ENCODE measurements around the gene FIZ1. TPM values are rescaled to one million over a fixed set of nuclear protein-coding genes. Genes with fewer than 3 reads are reported as not detected.

FIZ1 gene
- total RNA-seq, 4 donors from 2014 or later = 8.3 to 17.3 (median 11.4) TPM

- no peak for DNase-seq (ENCODE audit: extremely low spot score)
- WGBS = 63% methylated on average over 5 of the region's 5 CpGs
Observed at GRCh38 chr19:55645512-55645881, 46.2 kb upstream of the FIZ1 start.

DNA sequence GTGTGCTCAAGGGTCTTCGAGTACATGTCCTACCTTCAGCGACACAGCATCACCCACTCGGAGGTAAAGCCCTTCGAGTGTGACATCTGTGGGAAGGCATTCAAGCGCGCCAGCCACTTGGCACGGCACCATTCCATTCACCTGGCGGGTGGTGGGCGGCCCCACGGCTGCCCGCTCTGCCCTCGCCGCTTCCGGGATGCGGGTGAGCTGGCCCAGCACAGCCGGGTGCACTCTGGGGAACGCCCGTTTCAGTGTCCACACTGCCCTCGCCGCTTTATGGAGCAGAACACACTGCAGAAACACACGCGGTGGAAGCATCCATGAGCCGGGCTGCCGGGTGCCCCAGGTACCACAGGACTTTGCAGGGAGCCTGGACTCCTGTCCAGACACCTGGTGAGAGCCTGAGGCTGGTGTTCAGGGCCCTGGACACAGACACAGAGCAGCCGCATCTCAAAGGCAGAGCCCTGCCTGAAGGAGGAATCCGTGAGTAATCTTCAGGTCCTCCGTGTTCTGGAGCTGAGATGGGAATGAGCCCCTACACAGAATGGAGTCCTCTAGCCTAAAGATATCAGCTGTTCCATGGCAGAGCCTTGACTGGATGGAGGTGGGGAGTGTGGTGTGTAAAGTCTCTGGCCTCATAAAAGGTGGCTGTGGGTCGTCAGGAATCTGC lies 45.7 kb upstream of the FIZ1 start:
- H3K4me3 ChIP-seq = peak overlapping the region in 1 of 4 donors; percentile 74
- H3K9me3 ChIP-seq = no peaks in the 10 kb centered on the region
- H3K27ac ChIP-seq (replicated peaks in 1 of 4) = no peak overlapping the region
- no peaks in the 10 kb centered on the region for H3K27me3 ChIP-seq
- no peak for TF ChIP-seq EP300 (IDR thresholded peaks at IDR 0.05)
- TF ChIP-seq, protein P1, sequence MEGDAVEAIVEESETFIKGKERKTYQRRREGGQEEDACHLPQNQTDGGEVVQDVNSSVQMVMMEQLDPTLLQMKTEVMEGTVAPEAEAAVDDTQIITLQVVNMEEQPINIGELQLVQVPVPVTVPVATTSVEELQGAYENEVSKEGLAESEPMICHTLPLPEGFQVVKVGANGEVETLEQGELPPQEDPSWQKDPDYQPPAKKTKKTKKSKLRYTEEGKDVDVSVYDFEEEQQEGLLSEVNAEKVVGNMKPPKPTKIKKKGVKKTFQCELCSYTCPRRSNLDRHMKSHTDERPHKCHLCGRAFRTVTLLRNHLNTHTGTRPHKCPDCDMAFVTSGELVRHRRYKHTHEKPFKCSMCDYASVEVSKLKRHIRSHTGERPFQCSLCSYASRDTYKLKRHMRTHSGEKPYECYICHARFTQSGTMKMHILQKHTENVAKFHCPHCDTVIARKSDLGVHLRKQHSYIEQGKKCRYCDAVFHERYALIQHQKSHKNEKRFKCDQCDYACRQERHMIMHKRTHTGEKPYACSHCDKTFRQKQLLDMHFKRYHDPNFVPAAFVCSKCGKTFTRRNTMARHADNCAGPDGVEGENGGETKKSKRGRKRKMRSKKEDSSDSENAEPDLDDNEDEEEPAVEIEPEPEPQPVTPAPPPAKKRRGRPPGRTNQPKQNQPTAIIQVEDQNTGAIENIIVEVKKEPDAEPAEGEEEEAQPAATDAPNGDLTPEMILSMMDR (IDR thresholded peaks at IDR 0.05) = no peak
- no peak for TF ChIP-seq POLR2A (IDR thresholded peaks at IDR 0.05; ENCODE audit: low read depth)
- TF ChIP-seq POLR2AphosphoS5 (IDR thresholded peaks at IDR 0.05) = no peak
- intact Hi-C loops (cut with DNase I) = no loop called here
- peaks cover 0 to 18% (median 12%) of the 10 kb centered on the region in 4 donors for H3K36me3 ChIP-seq
- H3K4me1 ChIP-seq = peaks cover 53 to 82% (median 80%) of the 10 kb centered on the region in 4 donors
- WGBS = 86% methylated on average over 27 of the region's 28 CpGs
- no peak for DNase-seq (ENCODE audit: extremely low spot score)

More at GRCh38 chr19:55645512-55645881, 46.2 kb upstream of the FIZ1 start:
- Histone ChIP-seq H3K27ac (replicated peaks in 1 of 4) (no peak overlapping the region), H3K4me3 (no peak overlapping the region), H3K9me3 (no peaks in the 10 kb centered on the region), H3K27me3 (no peaks in the 10 kb centered on the region), H3K36me3 (peaks cover 0 to 23% (median 12%) of the 10 kb centered on the region in 4 donors), H3K4me1 (peaks cover 48 to 82% (median 75%) of the 10 kb centered on the region in 4 donors)
- intact Hi-C loops (cut with DNase I) = no loop called here
- no peak for TF ChIP-seq POLR2A (IDR thresholded peaks at IDR 0.05; ENCODE audit: low read depth)
- TF ChIP-seq, protein P1 (IDR thresholded peaks at IDR 0.05) = no peak

- peak overlapping the region; percentile 94 to 97 (median 94) for H3K27ac ChIP-seq (replicated peaks in 1 of 4)
- DNase-seq (ENCODE audit: extremely low spot score) = no peak
- H3K36me3 ChIP-seq = peaks cover 0 to 17% (median 12%) of the 10 kb centered on the region in 4 donors
- peaks cover 57 to 82% (median 80%) of the 10 kb centered on the region in 4 donors for H3K4me1 ChIP-seq
- TF ChIP-seq EP300 (IDR thresholded peaks at IDR 0.05) (no peak), POLR2AphosphoS5 (IDR thresholded peaks at IDR 0.05) (no peak), POLR2A (IDR thresholded peaks at IDR 0.05; ENCODE audit: low read depth) (no peak)
- TF ChIP-seq, protein P1 (IDR thresholded peaks at IDR 0.05) = no peak
- intact Hi-C loops (cut with DNase I) = no loop called here
- no peaks in the 10 kb centered on the region for H3K9me3 ChIP-seq
- H3K27me3 ChIP-seq = no peaks in the 10 kb centered on the region
- WGBS = 52% methylated on average over 12 of the region's 12 CpGs
- peak overlapping the region; percentile 74 to 91 (median 87) for H3K4me3 ChIP-seq
Observed at GRCh38 chr19:55644191-55644833, 45.0 kb upstream of the FIZ1 start.

GRCh38 chr19:55643887-55644176 lies 44.5 kb upstream of the FIZ1 start:
- Histone ChIP-seq H3K4me3 (peak overlapping the region; percentile 74 to 91 (median 87)), H3K4me1 (peaks cover 55 to 82% (median 80%) of the 10 kb centered on the region in 4 donors), H3K27ac (replicated peaks in 1 of 4) (peak overlapping the region; percentile 94 to 97 (median 94)), H3K27me3 (no peaks in the 10 kb centered on the region), H3K9me3 (no peaks in the 10 kb centered on the region), H3K36me3 (peaks cover 0 to 17% (median 12%) of the 10 kb centered on the region in 4 donors)
- 1% methylated on average over 13 of the region's 15 CpGs for WGBS
- intact Hi-C loops (cut with DNase I) = no loop called here
- DNase-seq (ENCODE audit: extremely low spot score) = no peak
- TF ChIP-seq, protein P1 (IDR thresholded peaks at IDR 0.05) = no peak
- no peak for TF ChIP-seq EP300 (IDR thresholded peaks at IDR 0.05)
- TF ChIP-seq POLR2A (IDR thresholded peaks at IDR 0.05; ENCODE audit: low read depth) = no peak
- no peak for TF ChIP-seq POLR2AphosphoS5 (IDR thresholded peaks at IDR 0.05)

All from esophagus muscularis mucosa (tissue), 4 donors.